ENCODE results near the gene UMODL1.

UMODL1 gene

GRCh38 chr21:42062236-42063022 is 8.7 kb upstream of the UMODL1 start:
- Histone ChIP-seq H3K4me2 (ENCODE audit: low read length, poor library complexity, severe bottlenecking) (no peak overlapping the region), H3K9me3 (ENCODE audit: control insufficient read depth, low read length) (no peaks in the 10 kb centered on the region), H2BK15ac (ENCODE audit: low read depth, poor library complexity, severe bottlenecking) (no peak overlapping the region), H2BK12ac (ENCODE audit: low read length in 2 of 2) (peak overlapping the region in 1 of 2 experiments; percentile 57), H3K14ac (ENCODE audit: low read length in 2 of 2) (no peak overlapping the region), H3K27ac (ENCODE audit: low read length, poor library complexity, severe bottlenecking) (no peak overlapping the region), H3K9ac (ENCODE audit: low read length) (no peak overlapping the region), H2AK5ac (ENCODE audit: low read length, severe bottlenecking) (no peak overlapping the region), H2AFZ (ENCODE audit: low read depth, low read length) (no peak overlapping the region), H3K27me3 (ENCODE audit: control insufficient read depth in 1 of 2, insufficient read depth in 1 of 2, low read length in 2 of 2) (peaks cover 10 to 75% of the 10 kb centered on the region in 2 experiments), H3K4ac (ENCODE audit: low read depth in 1 of 2, low read length in 2 of 2) (no peak overlapping the region), H3K4me1 (ENCODE audit: control insufficient read depth, insufficient read depth, low read depth, low read length) (peaks cover 1% of the 10 kb centered on the region), H3K79me1 (replicated peaks; ENCODE audit: low read length, poor library complexity, severe bottlenecking) (no peaks in the 10 kb centered on the region), H2BK5ac (ENCODE audit: low read depth, low read length, poor library complexity, severe bottlenecking) (no peak overlapping the region), H4K8ac (ENCODE audit: low read length) (peak overlapping the region; percentile 28), H2BK120ac (ENCODE audit: low read depth, low read length) (no peak overlapping the region), H3K18ac (ENCODE audit: low read depth in 1 of 2, low read length in 2 of 2) (no peak overlapping the region), H3K23ac (ENCODE audit: low read length in 2 of 2) (no peak overlapping the region), H3K4me3 (ENCODE audit: insufficient read depth in 1 of 2, low read depth in 1 of 2, low read length in 2 of 2) (no peak overlapping the region), H3K36me3 (ENCODE audit: control insufficient read depth in 1 of 2, insufficient read depth in 2 of 2, low read depth in 1 of 2, low read length in 2 of 2) (no peaks in the 10 kb centered on the region), H4K91ac (ENCODE audit: low read length) (no peak overlapping the region)
- no peak for DNase-seq
- WGBS, result 83% methylated on average over 31 of the region's 31 CpGs

GRCh38 chr21:42063191-42063570 is 7.9 kb upstream of the UMODL1 start:
- H2BK120ac ChIP-seq (ENCODE audit: low read depth, low read length), result no peak overlapping the region
- no peak overlapping the region for H2AFZ ChIP-seq (ENCODE audit: low read depth, low read length)
- H2BK5ac ChIP-seq (ENCODE audit: low read depth, low read length, poor library complexity, severe bottlenecking), result no peak overlapping the region
- H3K27me3 ChIP-seq (ENCODE audit: control insufficient read depth in 1 of 2, insufficient read depth in 1 of 2, low read length in 2 of 2), result peaks cover 10 to 75% of the 10 kb centered on the region in 2 experiments
- no peak overlapping the region for H3K27ac ChIP-seq (ENCODE audit: low read length, poor library complexity, severe bottlenecking)
- no peak overlapping the region for H3K4me3 ChIP-seq (ENCODE audit: insufficient read depth in 1 of 2, low read depth in 1 of 2, low read length in 2 of 2)
- no peak overlapping the region for H4K8ac ChIP-seq (ENCODE audit: low read length)
- H2BK12ac ChIP-seq (ENCODE audit: low read length in 2 of 2), result no peak overlapping the region
- H2BK15ac ChIP-seq (ENCODE audit: low read depth, poor library complexity, severe bottlenecking), result no peak overlapping the region
- H3K4me2 ChIP-seq (ENCODE audit: low read length, poor library complexity, severe bottlenecking), result no peak overlapping the region
- no peaks in the 10 kb centered on the region for H3K9me3 ChIP-seq (ENCODE audit: control insufficient read depth, low read length)
- no peaks in the 10 kb centered on the region for H3K79me1 ChIP-seq (replicated peaks; ENCODE audit: low read length, poor library complexity, severe bottlenecking)
- no peak overlapping the region for H3K18ac ChIP-seq (ENCODE audit: low read depth in 1 of 2, low read length in 2 of 2)
- H3K9ac ChIP-seq (ENCODE audit: low read length), result no peak overlapping the region
- H3K23ac ChIP-seq (ENCODE audit: low read length in 2 of 2), result no peak overlapping the region
- 87% methylated on average over 4 of the region's 4 CpGs for WGBS
- no peak overlapping the region for H4K91ac ChIP-seq (ENCODE audit: low read length)
- no peak for DNase-seq
- peaks cover 1% of the 10 kb centered on the region for H3K4me1 ChIP-seq (ENCODE audit: control insufficient read depth, insufficient read depth, low read depth, low read length)
- H3K36me3 ChIP-seq (ENCODE audit: control insufficient read depth in 1 of 2, insufficient read depth in 2 of 2, low read depth in 1 of 2, low read length in 2 of 2), result no peaks in the 10 kb centered on the region
- H3K14ac ChIP-seq (ENCODE audit: low read length in 2 of 2), result no peak overlapping the region
- no peak overlapping the region for H2AK5ac ChIP-seq (ENCODE audit: low read length, severe bottlenecking)
- H3K4ac ChIP-seq (ENCODE audit: low read depth in 1 of 2, low read length in 2 of 2), result no peak overlapping the region

- Histone ChIP-seq H3K27ac (ENCODE audit: low read length, poor library complexity, severe bottlenecking) (no peak overlapping the region), H2BK120ac (ENCODE audit: low read depth, low read length) (no peak overlapping the region), H3K9ac (ENCODE audit: low read length) (no peak overlapping the region), H2BK12ac (ENCODE audit: low read length in 2 of 2) (peak overlapping the region in 1 of 2 experiments; percentile 38), H2BK5ac (ENCODE audit: low read depth, low read length, poor library complexity, severe bottlenecking) (no peak overlapping the region), H2AK5ac (ENCODE audit: low read length, severe bottlenecking) (no peak overlapping the region), H3K27me3 (ENCODE audit: control insufficient read depth in 1 of 2, insufficient read depth in 1 of 2, low read length in 2 of 2) (peaks cover 13 to 82% of the 10 kb centered on the region in 2 experiments), H3K79me1 (replicated peaks; ENCODE audit: low read length, poor library complexity, severe bottlenecking) (no peaks in the 10 kb centered on the region), H3K14ac (ENCODE audit: low read length in 2 of 2) (no peak overlapping the region), H3K36me3 (ENCODE audit: control insufficient read depth in 1 of 2, insufficient read depth in 2 of 2, low read depth in 1 of 2, low read length in 2 of 2) (no peaks in the 10 kb centered on the region), H3K23ac (ENCODE audit: low read length in 2 of 2) (no peak overlapping the region), H3K4ac (ENCODE audit: low read depth in 1 of 2, low read length in 2 of 2) (no peak overlapping the region), H3K4me2 (ENCODE audit: low read length, poor library complexity, severe bottlenecking) (no peak overlapping the region), H3K9me3 (ENCODE audit: control insufficient read depth, low read length) (no peaks in the 10 kb centered on the region), H2BK15ac (ENCODE audit: low read depth, poor library complexity, severe bottlenecking) (no peak overlapping the region), H4K8ac (ENCODE audit: low read length) (peak overlapping the region; percentile 39), H2AFZ (ENCODE audit: low read depth, low read length) (no peak overlapping the region), H3K4me1 (ENCODE audit: control insufficient read depth, insufficient read depth, low read depth, low read length) (peaks cover 1% of the 10 kb centered on the region), H3K18ac (ENCODE audit: low read depth in 1 of 2, low read length in 2 of 2) (no peak overlapping the region), H4K91ac (ENCODE audit: low read length) (no peak overlapping the region), H3K4me3 (ENCODE audit: insufficient read depth in 1 of 2, low read depth in 1 of 2, low read length in 2 of 2) (no peak overlapping the region)
- WGBS, result 91% methylated on average over 26 of the region's 28 CpGs
- DNase-seq, result no peak
Observed at GRCh38 chr21:42063571-42064521, 7.3 kb upstream of the UMODL1 start.

GRCh38 chr21:42066521-42066920 is 4.6 kb upstream of the UMODL1 start:
- Histone ChIP-seq H4K91ac (ENCODE audit: low read length) (no peak overlapping the region), H3K4ac (ENCODE audit: low read depth in 1 of 2, low read length in 2 of 2) (no peak overlapping the region), H3K23ac (ENCODE audit: low read length in 2 of 2) (no peak overlapping the region), H3K9ac (ENCODE audit: low read length) (no peak overlapping the region), H2BK120ac (ENCODE audit: low read depth, low read length) (no peak overlapping the region), H3K27me3 (ENCODE audit: control insufficient read depth in 1 of 2, insufficient read depth in 1 of 2, low read length in 2 of 2) (peaks cover 22 to 82% of the 10 kb centered on the region in 2 experiments), H3K36me3 (ENCODE audit: control insufficient read depth in 1 of 2, insufficient read depth in 2 of 2, low read depth in 1 of 2, low read length in 2 of 2) (no peaks in the 10 kb centered on the region), H3K79me1 (replicated peaks; ENCODE audit: low read length, poor library complexity, severe bottlenecking) (no peaks in the 10 kb centered on the region), H3K14ac (ENCODE audit: low read length in 2 of 2) (no peak overlapping the region), H2AFZ (ENCODE audit: low read depth, low read length) (no peak overlapping the region), H2BK15ac (ENCODE audit: low read depth, poor library complexity, severe bottlenecking) (no peak overlapping the region), H2BK12ac (ENCODE audit: low read length in 2 of 2) (no peak overlapping the region), H3K9me3 (ENCODE audit: control insufficient read depth, low read length) (no peaks in the 10 kb centered on the region), H3K4me2 (ENCODE audit: low read length, poor library complexity, severe bottlenecking) (no peak overlapping the region), H3K4me3 (ENCODE audit: insufficient read depth in 1 of 2, low read depth in 1 of 2, low read length in 2 of 2) (no peak overlapping the region), H3K4me1 (ENCODE audit: control insufficient read depth, insufficient read depth, low read depth, low read length) (peaks cover 1% of the 10 kb centered on the region), H2AK5ac (ENCODE audit: low read length, severe bottlenecking) (no peak overlapping the region), H4K8ac (ENCODE audit: low read length) (no peak overlapping the region), H3K27ac (ENCODE audit: low read length, poor library complexity, severe bottlenecking) (no peak overlapping the region), H2BK5ac (ENCODE audit: low read depth, low read length, poor library complexity, severe bottlenecking) (no peak overlapping the region), H3K18ac (ENCODE audit: low read depth in 1 of 2, low read length in 2 of 2) (no peak overlapping the region)
- no peak for DNase-seq
- WGBS, result 84% methylated on average over 4 of the region's 4 CpGs

Measured in mesenchymal stem cell (in vitro differentiated cells and primary cell).